Muscle layer of duodenum (tissue), 2 donors: ENCODE data around the gene LRIG3.
"Not testable (repeated sequence)": the region's sequence is repeated elsewhere in the genome, so short reads cannot be mapped to it uniquely, and the experiment has no call there.

Experiments used
- H3K27ac ChIP-seq: one replicate; pipeline ENCODE4 v1.7.0; 2013; ENCODE audit warnings: mild to moderate bottlenecking, low read length
- H3K27me3 ChIP-seq: one replicate; pipeline ENCODE4 v1.7.0; 2013; ENCODE audit warnings: low read depth, mild to moderate bottlenecking, control low read depth, low read length
- H3K36me3 ChIP-seq, 2 donors: one replicate each; pipeline ENCODE4 v1.7.0; 2013; ENCODE audit warnings: low read length in 2 of 2, control low read depth in 1 of 2, mild to moderate bottlenecking in 1 of 2; ENCODE audit not compliant: insufficient read depth in 2 of 2, control insufficient read depth in 1 of 2
- H3K4me1 ChIP-seq, 2 donors: one replicate each; pipeline ENCODE4 v1.7.0; 2013; ENCODE audit warnings: low read length in 2 of 2, mild to moderate bottlenecking in 2 of 2, control low read depth in 1 of 2, moderate library complexity in 1 of 2; ENCODE audit not compliant: insufficient read depth in 2 of 2, control insufficient read depth in 1 of 2
- H3K4me3 ChIP-seq, 2 donors: one replicate each; pipeline ENCODE4 v1.7.0; 2013; ENCODE audit warnings: low read length in 2 of 2, low read depth in 1 of 2, mild to moderate bottlenecking in 1 of 2
- H3K9me3 ChIP-seq, 2 donors: one replicate each; pipeline ENCODE4 v1.7.0; 2013; ENCODE audit warnings: low read length in 2 of 2, control low read depth in 1 of 2, mild to moderate bottlenecking in 1 of 2; ENCODE audit not compliant: control insufficient read depth in 1 of 2
- donor health status: healthy.

The LRIG3 gene

GRCh38 chr12:58882826-58883225 is 37.5 kb downstream of the LRIG3 start:
- Histone ChIP-seq H3K9me3 (no peaks in the 10 kb centered on the region), H3K4me3 (no peak overlapping the region), H3K27ac (no peak overlapping the region), H3K4me1 (peaks cover 0 to 42% of the 10 kb centered on the region in 2 donors), H3K36me3 (peaks cover 38 to 55% of the 10 kb centered on the region in 2 donors), H3K27me3 (no peaks in the 10 kb centered on the region)

- no peaks in the 10 kb centered on the region for H3K9me3 ChIP-seq
- peaks cover 0 to 40% of the 10 kb centered on the region in 2 donors for H3K4me1 ChIP-seq
- H3K27me3 ChIP-seq = no peaks in the 10 kb centered on the region
- H3K27ac ChIP-seq = no peak overlapping the region
- no peak overlapping the region for H3K4me3 ChIP-seq
- peaks cover 42 to 58% of the 10 kb centered on the region in 2 donors for H3K36me3 ChIP-seq
Observed at GRCh38 chr12:58881816-58882215, 38.5 kb downstream of the LRIG3 start.

DNA sequence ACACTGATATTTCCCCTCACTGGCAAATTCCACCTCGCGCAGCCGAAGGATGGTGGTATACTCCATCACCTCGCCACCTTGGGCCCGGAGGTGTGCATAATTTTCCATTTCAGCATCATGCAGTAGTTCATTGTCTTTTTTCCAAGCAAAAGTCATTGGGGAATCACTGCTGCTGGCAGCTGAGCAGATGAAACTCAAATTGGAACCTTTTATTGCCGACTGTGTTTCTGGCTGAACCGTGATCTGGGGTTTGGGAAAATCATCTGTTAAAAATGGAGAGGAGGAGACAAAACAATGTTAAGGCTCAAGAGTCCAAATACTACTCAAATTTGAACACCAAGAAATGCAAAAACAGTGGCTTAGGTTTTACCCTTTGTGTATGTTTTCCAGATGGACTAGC is 39.7 kb downstream of the LRIG3 start:
- H3K4me1 ChIP-seq = peaks cover 0 to 40% of the 10 kb centered on the region in 2 donors
- peaks cover 44 to 62% of the 10 kb centered on the region in 2 donors for H3K36me3 ChIP-seq

GRCh38 chr12:58877243-58877743 is 43.0 kb downstream of the LRIG3 start:
- Histone ChIP-seq H3K27me3 (no peaks in the 10 kb centered on the region), H3K9me3 (no peaks in the 10 kb centered on the region), H3K36me3 (peaks cover 67 to 70% of the 10 kb centered on the region in 2 donors), H3K4me1 (peaks cover 0 to 16% of the 10 kb centered on the region in 2 donors), H3K4me3 (no peak overlapping the region), H3K27ac (no peak overlapping the region)

More for the DNA sequence above, 39.7 kb downstream of the LRIG3 start:
- Histone ChIP-seq H3K27me3 (no peaks in the 10 kb centered on the region), H3K27ac (no peak overlapping the region), H3K9me3 (no peaks in the 10 kb centered on the region), H3K4me3 (no peak overlapping the region)

DNA sequence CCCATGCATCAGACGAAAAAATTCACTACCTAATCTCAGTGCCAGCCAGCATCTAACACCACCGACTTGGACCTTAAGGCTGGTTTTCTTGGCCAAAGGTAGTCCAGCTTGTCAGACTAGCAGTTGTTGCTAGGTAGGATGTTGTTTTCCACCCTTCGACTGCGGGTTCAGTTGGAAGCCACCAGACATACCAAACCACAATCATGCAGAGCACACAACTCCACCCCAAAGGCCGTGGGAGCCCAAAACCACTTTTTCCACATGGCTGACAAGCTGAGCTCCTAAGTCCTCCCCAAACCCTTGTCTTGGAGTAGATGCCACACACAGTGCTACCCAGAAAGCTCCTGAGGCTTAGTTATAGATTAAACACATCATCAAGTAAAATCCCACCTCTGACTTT is 46.8 kb downstream of the LRIG3 start:
- peaks cover 44 to 56% of the 10 kb centered on the region in 2 donors for H3K36me3 ChIP-seq

GRCh38 chr12:58871556-58871955 is 48.7 kb downstream of the LRIG3 start:
- no peak overlapping the region for H3K27ac ChIP-seq
- H3K4me1 ChIP-seq = peaks cover 0 to 4% of the 10 kb centered on the region in 2 donors
- H3K27me3 ChIP-seq = no peaks in the 10 kb centered on the region
- H3K4me3 ChIP-seq = no peak overlapping the region
- H3K9me3 ChIP-seq = no peaks in the 10 kb centered on the region
- peaks cover 29 to 45% of the 10 kb centered on the region in 2 donors for H3K36me3 ChIP-seq

More for the DNA sequence above, 46.8 kb downstream of the LRIG3 start:
- no peak overlapping the region for H3K4me3 ChIP-seq
- no peak overlapping the region for H3K27ac ChIP-seq
- H3K9me3 ChIP-seq = no peaks in the 10 kb centered on the region
- no peaks in the 10 kb centered on the region for H3K27me3 ChIP-seq
- H3K4me1 ChIP-seq = no peaks in the 10 kb centered on the region

GRCh38 chr12:58870595-58870994 is 49.7 kb downstream of the LRIG3 start:
- H3K4me1 ChIP-seq = peaks cover 0 to 4% of the 10 kb centered on the region in 2 donors
- no peaks in the 10 kb centered on the region for H3K27me3 ChIP-seq
- no peak overlapping the region for H3K4me3 ChIP-seq
- H3K36me3 ChIP-seq = peaks cover 23 to 39% of the 10 kb centered on the region in 2 donors
- H3K9me3 ChIP-seq = no peaks in the 10 kb centered on the region
- no peak overlapping the region for H3K27ac ChIP-seq

DNA sequence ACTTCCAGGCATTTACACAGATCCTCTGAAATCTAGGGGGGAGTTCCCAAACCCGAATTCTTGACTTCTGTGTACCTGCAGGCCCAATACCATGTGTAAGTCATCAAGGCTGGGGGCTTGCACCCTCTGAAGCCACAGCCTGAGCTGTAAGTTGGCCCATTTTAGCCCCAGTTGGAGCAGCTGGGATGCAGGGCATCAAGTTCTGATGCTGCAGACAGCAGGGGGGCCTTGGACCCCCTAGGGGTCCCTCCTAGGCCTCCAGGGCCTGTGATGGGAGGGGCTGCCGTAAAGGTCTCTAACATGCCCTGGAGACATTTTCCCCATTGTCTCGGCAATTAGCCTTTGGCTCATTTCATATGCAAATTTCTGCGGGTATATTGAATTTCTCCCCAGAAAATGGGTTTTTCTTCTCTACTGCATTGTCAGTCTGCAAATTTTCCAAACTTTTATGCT is 59.5 kb downstream of the LRIG3 start:
- Histone ChIP-seq H3K4me1 (no peaks in the 10 kb centered on the region), H3K9me3 (no peaks in the 10 kb centered on the region), H3K27me3 (no peaks in the 10 kb centered on the region), H3K36me3 (no peaks in the 10 kb centered on the region), H3K27ac (no peak overlapping the region), H3K4me3 (no peak overlapping the region)

- Histone ChIP-seq H3K27me3 (no peaks in the 10 kb centered on the region), H3K27ac (no peak overlapping the region), H3K4me3 (no peak overlapping the region), H3K9me3 (no peaks in the 10 kb centered on the region), H3K4me1 (no peaks in the 10 kb centered on the region), H3K36me3 (no peaks in the 10 kb centered on the region)
Observed at GRCh38 chr12:58860056-58860787, 60.1 kb downstream of the LRIG3 start.

DNA sequence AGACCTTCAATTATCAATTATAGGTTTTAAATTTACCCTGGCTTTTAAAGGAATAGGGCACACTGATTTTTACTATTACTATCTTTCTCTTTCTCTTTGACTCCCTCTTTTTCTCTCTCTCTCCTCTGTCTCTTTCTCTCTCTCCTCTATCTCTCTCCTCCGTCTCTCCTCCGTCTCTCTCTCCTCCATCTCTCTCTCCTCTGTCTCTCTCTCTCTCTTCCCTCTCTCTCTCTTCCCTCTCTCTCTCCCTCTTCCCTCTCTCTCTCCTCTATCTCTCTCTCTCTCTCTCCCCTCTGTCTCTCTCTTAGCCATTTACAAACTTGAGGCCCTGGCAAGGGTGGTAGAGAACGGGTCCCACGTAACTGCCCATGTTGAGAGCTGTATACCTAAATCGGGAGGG is 62.3 kb downstream of the LRIG3 start:
- Histone ChIP-seq H3K9me3 (no peaks in the 10 kb centered on the region), H3K27ac (no peak overlapping the region), H3K4me3 (no peak overlapping the region), H3K36me3 (no peaks in the 10 kb centered on the region), H3K4me1 (no peaks in the 10 kb centered on the region), H3K27me3 (no peaks in the 10 kb centered on the region)

DNA sequence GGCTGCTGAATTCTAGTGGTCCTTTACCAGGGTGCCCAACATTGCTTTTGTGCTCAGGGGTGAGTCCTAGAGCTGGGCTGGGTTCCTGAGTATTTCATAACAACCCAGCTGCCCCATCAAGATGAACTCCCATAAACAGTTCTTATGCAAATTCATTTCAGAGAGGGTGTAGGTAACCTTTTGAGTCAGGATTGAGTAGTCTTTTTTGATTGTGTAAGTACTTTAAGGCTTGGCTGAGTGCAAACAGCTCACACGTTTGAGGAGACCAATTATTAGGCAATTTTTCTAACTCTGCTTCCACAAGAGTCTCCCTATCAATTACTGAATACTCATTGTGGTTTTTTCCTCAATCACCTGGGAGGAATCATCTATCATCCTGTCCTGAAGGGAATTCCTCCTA is 63.1 kb downstream of the LRIG3 start:
- H3K36me3 ChIP-seq, H3K9me3 ChIP-seq, H3K27ac ChIP-seq, H3K4me1 ChIP-seq, H3K27me3 ChIP-seq, H3K4me3 ChIP-seq: not testable (repeated sequence)

DNA sequence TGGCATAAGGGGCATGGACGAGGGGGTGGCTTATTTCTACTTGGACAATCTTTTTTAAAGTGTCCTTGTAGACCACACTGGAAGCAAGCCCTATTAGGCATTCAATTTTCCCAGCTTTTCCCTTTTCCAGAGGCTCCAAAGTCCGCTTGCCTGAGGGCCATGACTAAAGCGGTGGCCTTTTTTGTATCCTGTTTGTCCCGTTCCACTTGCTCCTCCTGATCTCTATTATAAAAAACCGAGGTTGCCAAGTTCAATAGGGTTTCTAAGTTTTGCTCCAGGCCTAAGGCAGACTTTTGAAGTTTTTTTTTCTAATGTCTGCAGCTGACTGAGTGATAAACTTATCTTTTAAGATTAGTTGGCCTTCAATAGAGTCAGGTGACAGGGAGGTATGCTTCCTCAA is 64.7 kb downstream of the LRIG3 start:
- not testable (repeated sequence) for H3K36me3 ChIP-seq, H3K4me1 ChIP-seq, H3K27ac ChIP-seq, H3K27me3 ChIP-seq, H3K9me3 ChIP-seq, H3K4me3 ChIP-seq
